ENCODE measurements around the gene TBRG4.

Gene TBRG4

DNA sequence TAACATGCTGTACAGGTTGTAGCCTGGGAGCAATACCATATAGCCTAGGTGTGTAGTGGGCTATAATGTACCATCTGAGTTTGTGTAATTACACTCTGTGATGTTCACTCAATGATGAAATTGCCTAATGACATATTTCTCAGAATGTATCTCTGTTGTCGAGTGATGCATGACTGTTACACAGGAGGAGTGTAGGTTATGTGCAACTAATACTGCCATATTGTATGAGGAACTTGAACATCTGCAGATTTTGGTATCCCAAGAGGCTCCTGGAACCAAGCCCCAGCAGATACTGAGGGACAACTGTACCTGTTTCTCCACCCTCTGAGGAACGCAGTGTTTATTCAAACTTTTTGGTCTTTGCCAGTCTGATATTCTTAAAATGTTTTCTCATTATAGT lies 61.3 kb downstream of the TBRG4 start:
- no peak for DNase-seq

All from stimulated activated naive CD4-positive, alpha-beta T cell treated with Interleukin-2 at 50 U/mL for 16 hours (primary cell).